ENCODE data around the gene ZMYND8. TPM values are rescaled to one million over a fixed set of nuclear protein-coding genes. Genes with fewer than 3 reads are reported as not detected.
A peak's percentile ranks its signal among the peaks of the same experiment; 100 is the strongest.

Gene ZMYND8
- total and polyA plus RNA-seq, 10 of the 15 experiments (the other 5 are each of a cell fraction or from before 2014, with no cell fraction given): 12.9 to 54.8 (median 23.1) TPM

GRCh38 chr20:47330933-47331708, 25.4 kb downstream of the ZMYND8 start:
- Histone ChIP-seq H3K36me3 (ENCODE audit: control insufficient read depth in 2 of 2, insufficient read depth in 2 of 2, low read length in 1 of 2) (peaks cover 17 to 18% of the 10 kb centered on the region in 2 experiments), H3K4me3 (no peak overlapping the region), H3K9ac (ENCODE audit: control insufficient read depth, insufficient read depth, low read length) (no peak overlapping the region), H3K27ac (ENCODE audit: control insufficient read depth, insufficient read depth) (no peak overlapping the region), H3K4me2 (ENCODE audit: control insufficient read depth, insufficient read depth) (no peak overlapping the region), H3K9me3 (replicated peaks; ENCODE audit: control insufficient read depth, insufficient read depth, low read length) (no peaks in the 10 kb centered on the region), H3K79me2 (ENCODE audit: control insufficient read depth, insufficient read depth, low read length) (peaks cover 79% of the 10 kb centered on the region), H3K27me3 (replicated peaks in 1 of 2; ENCODE audit: control insufficient read depth in 2 of 2, insufficient read depth in 2 of 2, low read length in 1 of 2) (no peaks in the 10 kb centered on the region), H3K4me1 (ENCODE audit: control insufficient read depth, insufficient read depth, low read length) (peaks cover under 1% of the 10 kb centered on the region), H2AFZ (ENCODE audit: control insufficient read depth, low read depth, low read length) (no peak overlapping the region), H4K20me1 (ENCODE audit: control insufficient read depth, insufficient read depth) (peaks cover 18% of the 10 kb centered on the region)
- TF ChIP-seq BCL3 (IDR thresholded peaks at IDR 0.05; ENCODE audit: borderline replicate concordance, insufficient read depth, low read depth, low read length, poor library complexity, severe bottlenecking) (no peak), ETV6 (conservative IDR thresholded peaks at IDR 0.05 in 1 of 2, IDR thresholded peaks at IDR 0.05 in 1 of 2; ENCODE audit: borderline replicate concordance in 1 of 2, low read depth in 1 of 2) (peak in 1 of 2 experiments; percentile 72; a peak in 2 of 4 replicates), CUX1 (IDR thresholded peaks at IDR 0.05; ENCODE audit: insufficient replicate concordance, low read depth, low read length) (no peak), RFX5 (IDR thresholded peaks at IDR 0.05; ENCODE audit: low read depth, low read length) (no peak), MEF2A (IDR thresholded peaks at IDR 0.05; ENCODE audit: insufficient read depth, low read depth, low read length) (no peak)
- 92% methylated on average over 10 of the region's 10 CpGs for WGBS (ENCODE audit: insufficient coverage, insufficient replicate concordance, low lambda C conversion rate, missing lambda C conversion rate)
- CTCF ChIA-PET: no interaction called here
- no TSS peak for BruUV-seq (replicated peaks)
- in situ Hi-C loops (cut with MboI): no loop called here
- RAD21 ChIA-PET (ENCODE audit: unreplicated experiment): no interaction called here
- FAIRE-seq (no peak), DNase-seq (ENCODE audit: low read depth, low spot score) (no peak), ATAC-seq (0 out of 3 replicates have a peak, but pooled peaks have one; percentile 37)
- SMC1A ChIA-PET (ENCODE audit: uncharacterized antibody, unreplicated experiment): interaction anchor here (1.2 to 1.3 kb wide), 2 partner anchors 16 to 53 kb away, joined by 3 read pairs; no protein-coding TSS in a partner anchor
- intact Hi-C loops (cut with micrococcal nuclease; ENCODE audit: unreplicated experiment): no loop called here
- POLR2A ChIA-PET: interaction anchor here (0.9 kb wide), 1 partner anchor 25 kb away, joined by 3 read pairs; the partner anchor contains the start of gene ZMYND8

Measured in GM12878 (cell line).